ENCODE measurements around the gene FLOT2. TPM values are rescaled to one million over a fixed set of nuclear protein-coding genes. Genes with fewer than 3 reads are reported as not detected.
A peak's percentile ranks its signal among the peaks of the same experiment; 100 is the strongest.

Gene FLOT2
- total RNA-seq (100 to 1,000 TPM; 134 to 252 (median 191) TPM), polyA plus RNA-seq (100 to 1,000 TPM; 228 to 309 TPM), total RNA-seq (109 reads per million, percentile 86 among the genes with 10 or more reads in this experiment)

DNA sequence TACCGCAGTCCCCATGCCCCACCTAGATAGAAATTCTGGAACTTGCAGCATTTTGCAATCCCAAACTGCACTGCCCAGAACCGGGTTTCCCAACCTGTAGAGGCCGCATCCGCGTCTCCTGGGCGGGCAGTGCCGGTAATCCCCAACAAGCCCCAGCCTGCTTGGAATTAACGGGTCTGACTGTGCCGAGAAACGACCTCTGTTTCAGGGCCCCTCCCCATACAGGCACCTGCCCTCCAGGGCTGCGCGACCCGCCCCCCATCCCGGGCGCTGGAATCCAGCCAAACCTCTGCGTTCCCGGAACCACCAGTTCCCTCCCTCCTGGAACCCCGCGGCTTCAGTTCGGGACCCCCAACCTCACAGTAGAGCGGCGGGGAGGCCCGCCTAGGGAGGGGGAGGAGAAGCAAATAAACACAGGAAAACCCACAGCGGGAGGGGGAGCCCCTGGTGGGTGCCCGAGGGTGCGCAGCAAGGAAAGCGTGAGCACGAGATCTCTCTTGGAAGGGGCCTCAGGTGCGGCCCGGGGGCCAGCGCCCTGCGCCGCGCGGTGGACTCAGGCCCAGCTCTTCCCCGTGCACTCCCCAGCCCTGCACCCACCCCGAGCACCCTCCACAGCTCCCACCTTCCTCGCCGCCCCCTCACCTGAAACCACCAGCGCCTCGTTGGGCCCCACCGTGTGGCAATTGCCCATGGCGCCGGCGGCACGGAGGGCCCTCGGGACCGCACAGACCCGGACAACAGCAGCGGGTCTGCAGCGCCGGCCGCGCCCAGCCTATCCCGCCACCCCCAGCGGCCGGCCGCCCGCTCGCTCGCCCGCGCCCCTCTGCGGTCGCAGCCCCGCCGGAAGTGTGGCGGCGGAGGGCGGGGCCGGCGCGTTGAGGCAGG is at the start of gene FLOT2:
Gene FLOT2, minus strand, starts transcription at position 850 of the 885 bp plus-strand sequence. Its CDS starts 159 bp downstream, at position 691.
- CTCF ChIA-PET: interaction anchor here (0.9 to 1.8 kb wide), 7 partner anchors 11 to 171 kb away, joined by 3 to 8 read pairs (median 5); partner anchors contain the start of genes NEK8 and TLCD1
- intact Hi-C loops (cut with micrococcal nuclease): loop anchor here (1.0 to 5.0 kb wide), 8 partner anchors 26 to 235 kb away; partner anchors contain the start of genes FAM222B (in 1 of the 2), SDF2 (in 1 of the 2) and SUPT6H (in 1 of the 2)
- Mint-ChIP-seq H3K27ac (peak within 1 kb of the TSS; percentile 95 to 99 (median 97)), H3K4me1 (peaks cover 32 to 80% (median 64%) of the 10 kb centered on the region in 7 donors), H3K27me3 (no peaks in the 10 kb centered on the region), H3K9me3 (no peaks in the 10 kb centered on the region), H3K4me3 (peak within 1 kb of the TSS; percentile 86 to 98 (median 96)), H3K36me3 (peaks cover 0 to 35% (median 4%) of the 10 kb centered on the region in 5 donors)
- peak; percentile 84 for ATAC-seq
- Histone ChIP-seq H3K9me3 (ENCODE audit: control insufficient read depth in 2 of 3, low read length in 3 of 3) (no peaks in the 10 kb centered on the region), H3K4me3 (ENCODE audit: low read length) (peak within 1 kb of the TSS; percentile 82), H3K27ac (ENCODE audit: low read depth, low read length) (peak within 1 kb of the TSS; percentile 96), H3K27me3 (ENCODE audit: control insufficient read depth in 2 of 2, insufficient read depth in 2 of 2, low read length in 2 of 2) (no peaks in the 10 kb centered on the region), H3K36me3 (ENCODE audit: control insufficient read depth in 2 of 3, insufficient read depth in 3 of 3, low read length in 3 of 3) (peaks cover 0 to 7% (median 0%) of the 10 kb centered on the region in 3 experiments), H3K4me1 (ENCODE audit: control insufficient read depth in 2 of 2, insufficient read depth in 2 of 2, low read length in 2 of 2) (peaks cover 43 to 45% of the 10 kb centered on the region in 2 donors)
- POLR2A ChIA-PET: interaction anchor here (0.6 to 12.7 kb wide), 21 partner anchors 10 to 592 kb away, joined by 3 to 183 read pairs (median 4); partner anchors contain the start of genes ERAL1, FAM222B, NEK8 and PHF12
- peak; percentile 41 to 77 (median 76) for DNase-seq

DNA sequence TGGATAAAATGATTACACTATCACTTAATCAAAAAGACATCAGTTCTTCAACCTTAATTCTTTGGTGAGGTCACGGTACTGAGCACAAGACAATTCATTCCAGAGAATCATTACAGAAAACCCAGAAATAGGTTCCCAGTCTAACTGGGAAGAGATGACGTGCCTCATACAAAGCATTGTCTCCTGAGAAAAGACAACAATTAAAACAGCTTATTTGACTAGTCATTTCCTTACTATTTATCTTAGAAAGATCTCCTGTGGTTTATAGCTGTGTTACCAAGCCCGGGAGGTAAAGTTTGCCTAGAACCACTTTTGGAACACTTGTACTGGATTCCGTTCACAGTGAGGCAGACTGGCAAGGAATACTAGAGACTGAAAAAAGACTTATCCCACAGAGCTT is 48.7 kb upstream of the FLOT2 start:
- H3K36me3 Mint-ChIP-seq: peaks cover 0 to 33% (median 9%) of the 10 kb centered on the region in 5 donors
- DNase-seq: no peak
- ChIA-PET CTCF (interaction anchor here (1.4 kb wide), 1 partner anchor 183 kb away, joined by 5 read pairs; no protein-coding TSS in a partner anchor), POLR2A (interaction anchor here (0.6 to 12.3 kb wide), 7 partner anchors 9 to 195 kb away, joined by 3 to 183 read pairs (median 4); partner anchors contain the start of genes DHRS13 and FLOT2)
- intact Hi-C loops (cut with micrococcal nuclease): no loop called here
- H3K4me3 ChIP-seq (ENCODE audit: low read length): no peak overlapping the region
- H3K9me3 ChIP-seq (ENCODE audit: control insufficient read depth in 2 of 3, low read length in 3 of 3): no peaks in the 10 kb centered on the region
- H3K27me3 Mint-ChIP-seq: peaks cover 0 to 4% (median 0%) of the 10 kb centered on the region in 5 donors
- peaks cover 0 to 33% (median 11%) of the 10 kb centered on the region in 3 experiments for H3K36me3 ChIP-seq (ENCODE audit: control insufficient read depth in 2 of 3, insufficient read depth in 3 of 3, low read length in 3 of 3)
- peaks cover 28 to 45% of the 10 kb centered on the region in 2 donors for H3K4me1 ChIP-seq (ENCODE audit: control insufficient read depth in 2 of 2, insufficient read depth in 2 of 2, low read length in 2 of 2)
- no peaks in the 10 kb centered on the region for H3K9me3 Mint-ChIP-seq
- no peak overlapping the region for H3K27ac ChIP-seq (ENCODE audit: low read depth, low read length)
- H3K4me1 Mint-ChIP-seq: peaks cover 50 to 76% (median 60%) of the 10 kb centered on the region in 7 donors
- peak overlapping the region in 9 of 10 donors; percentile 37 to 97 (median 71) for H3K4me3 Mint-ChIP-seq
- no peak for ATAC-seq
- H3K27me3 ChIP-seq (ENCODE audit: control insufficient read depth in 2 of 2, insufficient read depth in 2 of 2, low read length in 2 of 2): no peaks in the 10 kb centered on the region
- peak overlapping the region in 8 of 9 donors; percentile 55 to 96 (median 70) for H3K27ac Mint-ChIP-seq

- no peaks in the 10 kb centered on the region for H3K27me3 ChIP-seq (ENCODE audit: control insufficient read depth in 2 of 2, insufficient read depth in 2 of 2, low read length in 2 of 2)
- no peak overlapping the region for H3K4me3 ChIP-seq (ENCODE audit: low read length)
- peaks cover 61 to 87% (median 71%) of the 10 kb centered on the region in 7 donors for H3K4me1 Mint-ChIP-seq
- H3K27ac ChIP-seq (ENCODE audit: low read depth, low read length): no peak overlapping the region
- H3K4me1 ChIP-seq (ENCODE audit: control insufficient read depth in 2 of 2, insufficient read depth in 2 of 2, low read length in 2 of 2): peaks cover 39 to 45% of the 10 kb centered on the region in 2 donors
- peak overlapping the region in 9 of 10 donors; percentile 27 to 97 (median 63) for H3K4me3 Mint-ChIP-seq
- peak overlapping the region in 8 of 9 donors; percentile 20 to 96 (median 72) for H3K27ac Mint-ChIP-seq
- ATAC-seq (no peak), DNase-seq (no peak)
- peaks cover 0 to 22% (median 11%) of the 10 kb centered on the region in 3 experiments for H3K36me3 ChIP-seq (ENCODE audit: control insufficient read depth in 2 of 3, insufficient read depth in 3 of 3, low read length in 3 of 3)
- peaks cover 0 to 34% (median 9%) of the 10 kb centered on the region in 5 donors for H3K36me3 Mint-ChIP-seq
- ChIA-PET POLR2A (interaction anchor here (1.3 to 12.3 kb wide), 2 partner anchors 17 to 47 kb away, joined by 4 to 183 read pairs; partner anchors contain the start of genes DHRS13 and FLOT2), CTCF (interaction anchor here (0.5 to 1.4 kb wide), 4 partner anchors 11 to 218 kb away, joined by 3 to 5 read pairs (median 4); no protein-coding TSS in a partner anchor)
- no peaks in the 10 kb centered on the region for H3K27me3 Mint-ChIP-seq
- H3K9me3 Mint-ChIP-seq: no peaks in the 10 kb centered on the region
- H3K9me3 ChIP-seq (ENCODE audit: control insufficient read depth in 2 of 3, low read length in 3 of 3): no peaks in the 10 kb centered on the region
- intact Hi-C loops (cut with micrococcal nuclease): no loop called here
Observed at GRCh38 chr17:28944862-28945741, 47.6 kb upstream of the FLOT2 start.

- DNase-seq (no peak), ATAC-seq (no peak)
- Mint-ChIP-seq H3K9me3 (no peaks in the 10 kb centered on the region), H3K4me3 (peak overlapping the region in 4 of 10 donors; percentile 7 to 96 (median 55)), H3K4me1 (peaks cover 65 to 95% (median 78%) of the 10 kb centered on the region in 7 donors), H3K27me3 (no peaks in the 10 kb centered on the region), H3K36me3 (peaks cover 0 to 34% (median 9%) of the 10 kb centered on the region in 5 donors), H3K27ac (peak overlapping the region in 3 of 9 donors; percentile 1 to 67 (median 1))
- intact Hi-C loops (cut with micrococcal nuclease): no loop called here
- Histone ChIP-seq H3K27me3 (ENCODE audit: control insufficient read depth in 2 of 2, insufficient read depth in 2 of 2, low read length in 2 of 2) (no peaks in the 10 kb centered on the region), H3K4me1 (ENCODE audit: control insufficient read depth in 2 of 2, insufficient read depth in 2 of 2, low read length in 2 of 2) (peaks cover 47% of the 10 kb centered on the region in 2 donors), H3K27ac (ENCODE audit: low read depth, low read length) (no peak overlapping the region), H3K9me3 (ENCODE audit: control insufficient read depth in 2 of 3, low read length in 3 of 3) (no peaks in the 10 kb centered on the region), H3K4me3 (ENCODE audit: low read length) (no peak overlapping the region), H3K36me3 (ENCODE audit: control insufficient read depth in 2 of 3, insufficient read depth in 3 of 3, low read length in 3 of 3) (peaks cover 0 to 15% (median 11%) of the 10 kb centered on the region in 3 experiments)
- POLR2A ChIA-PET: interaction anchor here (0.7 to 12.3 kb wide), 5 partner anchors 10 to 404 kb away, joined by 3 to 183 read pairs (median 4); partner anchors contain the start of genes DHRS13 and FLOT2
- CTCF ChIA-PET: interaction anchor here (0.8 to 1.3 kb wide), 2 partner anchors 33 to 217 kb away, joined by 3 to 4 read pairs; no protein-coding TSS in a partner anchor
Observed at GRCh38 chr17:28944343-28944742, 46.8 kb upstream of the FLOT2 start.

- no peak overlapping the region for H3K27ac ChIP-seq (ENCODE audit: low read depth, low read length)
- H3K9me3 ChIP-seq (ENCODE audit: control insufficient read depth in 2 of 3, low read length in 3 of 3): no peaks in the 10 kb centered on the region
- no peaks in the 10 kb centered on the region for H3K27me3 ChIP-seq (ENCODE audit: control insufficient read depth in 2 of 2, insufficient read depth in 2 of 2, low read length in 2 of 2)
- Mint-ChIP-seq H3K9me3 (no peaks in the 10 kb centered on the region), H3K4me3 (peak overlapping the region in 1 of 10 donors; percentile 43), H3K36me3 (peaks cover 0 to 30% (median 9%) of the 10 kb centered on the region in 5 donors), H3K4me1 (peaks cover 65 to 97% (median 83%) of the 10 kb centered on the region in 7 donors), H3K27me3 (no peaks in the 10 kb centered on the region), H3K27ac (peak overlapping the region in 2 of 9 donors; percentile 41 to 43)
- intact Hi-C loops (cut with micrococcal nuclease): no loop called here
- no peak overlapping the region for H3K4me3 ChIP-seq (ENCODE audit: low read length)
- ChIA-PET CTCF (no interaction called here), POLR2A (interaction anchor here (0.7 to 12.6 kb wide), 6 partner anchors 8 to 696 kb away, joined by 3 to 183 read pairs (median 4); partner anchors contain the start of genes DHRS13, FLOT2, PHF12 and RPL23A)
- ATAC-seq (no peak), DNase-seq (no peak)
- peaks cover 47 to 51% of the 10 kb centered on the region in 2 donors for H3K4me1 ChIP-seq (ENCODE audit: control insufficient read depth in 2 of 2, insufficient read depth in 2 of 2, low read length in 2 of 2)
- peaks cover 0 to 11% (median 10%) of the 10 kb centered on the region in 3 experiments for H3K36me3 ChIP-seq (ENCODE audit: control insufficient read depth in 2 of 3, insufficient read depth in 3 of 3, low read length in 3 of 3)
Observed at GRCh38 chr17:28942925-28943324, 45.4 kb upstream of the FLOT2 start.

All from naive thymus-derived CD4-positive, alpha-beta T cell (primary cell).